ENCODE data around the gene NSG1.
"Not testable (repeated sequence)": the region's sequence is repeated elsewhere in the genome, so short reads cannot be mapped to it uniquely, and the experiment has no call there.

The NSG1 gene

DNA sequence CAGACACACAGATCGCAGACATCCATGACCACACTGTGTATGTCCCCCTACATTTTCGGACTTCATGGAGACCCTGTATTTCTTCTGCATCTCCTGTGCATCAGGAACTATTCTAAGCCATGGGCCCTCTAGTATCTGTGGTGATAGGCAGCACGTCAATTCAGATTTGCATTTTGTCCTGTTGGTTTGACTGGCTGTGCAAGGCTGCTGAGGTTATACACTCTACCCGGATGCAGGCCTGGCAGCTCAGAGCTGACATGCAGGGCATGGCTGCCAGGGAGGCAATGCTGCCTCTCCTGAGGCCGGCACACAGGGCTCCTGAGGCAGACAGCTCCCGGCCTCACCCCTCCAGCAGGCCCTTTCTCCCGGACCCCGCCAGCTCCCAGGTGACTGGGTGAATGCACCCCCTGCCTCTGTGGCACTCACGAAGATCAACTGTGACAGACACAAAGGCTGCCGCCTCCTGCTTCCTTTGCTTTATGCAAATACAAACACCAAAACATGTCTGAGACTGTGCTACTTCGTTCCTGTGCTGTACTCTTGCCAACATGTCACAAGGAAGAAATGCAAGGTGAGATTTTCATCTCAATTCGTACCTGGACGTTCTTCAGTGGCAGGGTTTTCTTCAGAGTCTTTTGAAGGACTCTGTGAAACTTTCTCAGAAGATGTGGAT lies 51.0 kb downstream of the NSG1 start:
- DNase-seq: no peak

DNA sequence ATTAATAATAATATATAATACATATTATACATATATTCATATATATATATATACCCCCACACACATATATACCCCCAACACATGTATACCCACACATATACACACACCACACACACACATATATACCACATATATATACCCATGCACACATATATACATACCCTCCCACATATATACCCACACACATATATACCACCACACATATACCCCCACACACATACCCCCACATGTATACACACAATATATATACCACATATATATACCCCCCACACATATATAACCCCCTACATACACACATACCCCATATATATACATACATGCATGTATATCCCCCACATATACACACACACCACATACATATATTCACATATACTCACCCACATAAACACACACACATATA lies 52.0 kb downstream of the NSG1 start:
- no peak for DNase-seq

DNA sequence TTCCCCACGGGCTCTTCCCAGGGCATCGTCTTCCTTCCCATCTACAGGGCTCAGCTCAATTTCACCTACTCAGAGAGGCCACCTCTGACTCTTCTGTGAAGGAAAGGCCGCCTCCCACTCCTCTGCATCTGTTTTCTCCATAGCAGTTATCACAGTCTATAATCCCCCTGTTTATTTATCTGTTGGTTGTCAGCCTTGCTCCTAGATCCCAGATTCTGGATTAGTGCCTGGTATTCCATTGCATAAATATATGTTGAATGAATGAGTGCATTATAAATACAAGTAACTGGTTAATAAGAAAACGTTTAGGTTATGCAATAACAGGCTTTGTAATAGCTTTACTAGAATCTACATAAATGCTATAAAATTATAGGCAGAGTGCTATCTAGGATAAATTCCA lies 52.9 kb downstream of the NSG1 start:
- no peak for DNase-seq

DNA sequence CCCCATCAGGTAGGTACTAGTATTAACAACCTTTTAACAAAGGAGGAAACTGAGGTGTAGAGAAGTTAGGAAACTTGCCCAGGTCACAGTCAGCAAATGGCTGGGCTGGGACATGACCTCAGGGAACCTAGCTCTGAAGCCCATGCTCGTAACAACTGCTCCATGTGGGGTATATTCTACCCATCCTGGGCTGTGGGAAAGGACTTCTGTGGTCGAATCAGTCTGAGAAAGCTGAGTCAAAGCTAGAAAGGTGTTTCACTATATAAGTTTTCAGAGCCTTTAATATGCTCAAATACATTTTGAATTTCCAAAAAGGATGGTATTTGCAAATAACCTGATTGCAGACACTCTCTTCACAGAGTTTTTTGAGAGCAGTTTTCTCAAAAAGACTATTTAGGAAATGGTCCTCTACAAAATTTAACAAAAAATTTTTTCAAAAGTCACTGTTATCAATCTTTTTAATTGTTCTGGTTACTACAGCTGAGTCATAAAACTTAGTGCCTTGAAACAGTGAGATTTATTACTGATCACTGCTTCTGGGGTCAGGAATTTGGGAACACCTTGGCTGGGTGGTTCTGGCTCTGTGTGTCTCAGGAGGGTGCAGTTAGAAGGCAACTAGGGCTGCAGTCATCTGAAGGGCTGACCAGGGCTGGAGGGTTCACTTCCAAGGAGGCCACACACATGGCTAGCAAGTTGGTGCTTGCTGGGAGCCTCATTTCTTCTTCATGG lies 53.6 kb downstream of the NSG1 start:
- no peak for DNase-seq

DNA sequence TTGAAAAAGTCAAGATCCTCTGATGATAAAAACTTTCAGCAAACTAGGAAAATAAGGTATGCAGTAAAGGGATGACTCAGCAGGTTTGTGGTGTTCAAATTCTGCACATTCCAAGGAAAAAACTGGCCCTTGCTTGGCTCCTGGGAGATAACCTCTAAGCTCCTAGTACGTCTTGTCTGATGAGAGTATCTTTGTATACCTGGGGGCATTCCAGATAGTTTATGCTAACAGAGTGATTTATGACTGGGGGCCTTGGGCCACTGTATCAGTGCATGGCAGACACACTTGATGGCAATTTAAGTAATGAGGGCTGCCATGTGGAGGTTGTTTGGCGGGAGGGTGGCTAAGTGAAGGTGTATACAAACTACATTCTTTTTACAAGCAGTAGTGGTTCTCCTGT lies 56.9 kb downstream of the NSG1 start:
- no peak for DNase-seq

DNA sequence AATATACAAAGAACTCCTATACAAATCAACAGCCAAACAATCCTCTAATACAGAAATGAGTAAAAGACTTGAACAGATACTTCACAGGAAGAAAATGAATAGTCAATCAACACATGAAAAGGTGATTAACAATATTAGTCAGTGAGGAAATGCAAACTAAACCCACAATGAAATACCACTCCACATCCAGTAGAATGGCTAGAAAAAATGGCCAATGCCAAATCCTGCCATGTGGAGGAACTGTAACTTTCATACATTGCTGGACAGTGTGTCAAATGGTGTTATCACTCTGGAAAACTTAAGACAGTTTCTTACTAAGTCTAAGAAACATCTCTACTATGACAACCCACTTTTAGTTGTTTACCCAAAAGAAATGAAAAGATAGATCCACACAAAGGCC lies 59.5 kb downstream of the NSG1 start:
- DNase-seq: no peak

DNA sequence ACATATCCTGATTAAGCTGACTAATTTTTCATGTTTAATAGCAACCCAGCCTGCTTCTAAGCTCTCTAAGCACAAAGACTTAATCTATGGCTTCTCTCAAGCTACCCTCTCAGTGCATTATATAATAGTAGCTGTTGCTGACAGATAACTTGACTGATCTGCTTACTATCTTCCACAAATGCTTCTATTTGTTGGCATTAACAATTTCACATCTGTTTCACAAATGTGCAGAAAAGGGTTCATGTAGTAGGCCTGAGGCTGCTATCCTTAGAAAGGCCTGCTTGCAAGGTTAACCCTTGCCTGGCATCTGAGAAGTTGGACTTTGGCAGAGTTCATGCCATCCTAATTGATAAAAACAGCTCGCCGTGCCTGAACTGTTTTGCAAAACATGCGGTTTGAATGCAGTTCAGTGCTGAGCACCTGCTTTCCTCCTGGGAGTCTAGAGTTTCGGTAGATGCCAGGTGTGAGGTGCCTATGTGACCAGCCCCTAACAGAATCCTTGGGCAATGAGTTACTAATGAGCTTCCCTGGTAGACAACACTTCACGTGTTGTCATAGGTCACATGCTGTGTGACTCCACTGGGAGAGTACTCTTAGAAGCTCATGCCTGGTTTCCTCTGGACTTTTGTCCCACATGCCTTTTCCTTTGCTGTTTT lies 68.4 kb downstream of the NSG1 start:
- DNase-seq: no peak

DNA sequence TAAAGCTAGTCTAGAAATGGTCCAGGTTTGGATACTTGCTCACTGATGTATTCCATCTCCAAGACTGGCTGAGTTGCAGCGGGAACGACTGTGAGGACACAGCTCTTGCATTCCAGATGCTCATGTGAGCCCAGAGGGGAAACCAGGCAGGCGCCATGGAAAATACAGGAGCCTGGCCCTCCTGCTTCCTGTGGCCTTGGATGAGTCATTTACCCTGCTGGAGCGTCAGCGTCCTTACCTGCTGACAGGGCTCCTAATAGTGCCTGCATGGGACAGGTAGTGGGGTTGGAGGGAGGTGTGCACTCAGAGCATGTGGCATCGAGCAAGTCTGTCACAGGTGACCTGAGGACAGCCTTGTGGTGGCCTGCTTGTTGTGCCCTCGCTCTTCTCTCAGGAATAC lies 69.4 kb downstream of the NSG1 start:
- no peak for DNase-seq

DNA sequence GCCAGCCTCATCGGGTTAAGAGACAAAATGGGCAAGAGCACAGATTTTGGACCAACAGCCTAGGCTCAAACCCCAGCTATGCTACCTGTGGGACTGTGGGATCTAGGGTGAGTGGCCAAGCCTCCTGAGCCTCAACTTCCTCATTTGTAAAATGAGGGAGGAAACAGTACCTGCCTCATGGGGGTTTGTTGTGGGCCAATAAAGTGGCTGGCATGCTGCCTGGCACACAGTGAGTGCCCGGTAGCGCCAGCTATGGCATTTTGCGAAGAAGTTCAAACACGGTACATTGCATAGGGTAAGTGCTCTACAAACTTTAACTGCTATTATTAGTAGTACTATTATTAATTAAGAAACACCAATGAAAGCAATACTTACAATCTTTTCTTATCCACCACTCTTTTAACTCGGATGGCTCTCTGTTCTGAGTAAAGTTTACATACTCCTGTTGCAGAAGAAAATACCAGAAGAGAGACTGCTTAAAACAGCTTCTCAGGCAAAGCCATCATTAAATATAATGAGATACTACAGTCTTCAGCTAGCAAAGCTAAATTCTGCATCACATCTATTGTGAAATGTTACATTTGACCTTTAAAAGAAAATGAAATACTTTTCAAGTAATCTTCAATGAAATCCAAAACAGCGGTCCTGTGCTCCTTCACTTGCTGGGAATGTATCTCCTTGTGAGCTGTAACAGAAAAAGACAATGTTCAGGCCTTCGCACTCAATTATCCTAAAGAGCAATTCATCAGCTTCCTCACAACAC lies 70.1 kb downstream of the NSG1 start:
- DNase-seq: no peak

DNA sequence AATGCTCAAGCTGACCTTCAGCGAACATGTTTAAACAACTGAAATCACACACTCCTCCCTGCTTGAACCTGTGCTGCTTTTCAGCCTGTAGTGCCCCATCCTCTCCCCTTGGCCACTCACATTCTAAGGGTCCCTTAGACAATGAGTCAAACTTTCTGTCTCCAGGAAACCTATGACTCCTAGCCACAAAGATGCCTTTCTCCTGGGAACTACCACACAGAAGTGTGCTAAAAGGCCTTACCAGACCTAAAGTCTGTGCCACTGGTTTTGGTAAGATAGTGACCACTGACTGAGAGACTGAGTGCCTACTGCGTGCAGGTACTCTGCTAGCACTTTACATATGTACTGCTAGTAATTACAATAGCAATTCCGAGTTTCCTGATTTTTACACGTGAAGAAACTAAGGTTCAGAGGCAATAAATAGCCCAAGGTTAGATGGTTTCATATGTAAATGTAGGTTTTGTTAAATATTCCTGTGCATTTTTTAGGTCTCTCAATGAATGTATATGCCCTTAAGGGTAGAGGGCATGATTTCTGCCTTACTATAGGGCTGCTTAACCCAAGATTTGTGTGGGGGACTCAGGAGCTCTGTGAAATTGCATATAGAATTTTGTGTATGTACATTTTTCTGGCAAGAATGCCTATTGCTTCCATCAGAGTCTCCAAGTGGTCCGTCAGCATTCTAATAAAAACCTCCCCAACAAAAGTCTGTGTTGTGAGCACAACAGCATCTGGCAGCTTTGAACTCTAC lies 71.1 kb downstream of the NSG1 start:
- DNase-seq: no peak

DNA sequence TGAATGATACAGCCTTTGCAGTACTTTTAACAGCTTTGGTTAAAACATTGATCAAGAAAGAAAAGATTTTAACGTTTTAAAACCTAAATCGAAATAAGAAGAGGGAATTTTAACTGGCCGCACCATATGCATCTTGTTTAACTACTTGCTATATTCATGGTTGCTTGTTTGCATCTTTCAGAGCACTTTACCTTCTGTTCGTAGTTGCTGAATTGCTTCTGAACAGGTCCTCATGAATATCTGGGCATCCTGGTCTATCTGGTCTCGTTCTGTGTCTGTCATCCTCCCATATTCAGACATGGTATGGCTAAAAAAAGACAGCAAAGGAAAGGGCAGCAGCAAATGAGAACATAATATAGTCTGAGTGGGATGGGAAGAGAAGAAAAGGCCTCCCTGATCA lies 72.3 kb downstream of the NSG1 start:
- no peak for DNase-seq

DNA sequence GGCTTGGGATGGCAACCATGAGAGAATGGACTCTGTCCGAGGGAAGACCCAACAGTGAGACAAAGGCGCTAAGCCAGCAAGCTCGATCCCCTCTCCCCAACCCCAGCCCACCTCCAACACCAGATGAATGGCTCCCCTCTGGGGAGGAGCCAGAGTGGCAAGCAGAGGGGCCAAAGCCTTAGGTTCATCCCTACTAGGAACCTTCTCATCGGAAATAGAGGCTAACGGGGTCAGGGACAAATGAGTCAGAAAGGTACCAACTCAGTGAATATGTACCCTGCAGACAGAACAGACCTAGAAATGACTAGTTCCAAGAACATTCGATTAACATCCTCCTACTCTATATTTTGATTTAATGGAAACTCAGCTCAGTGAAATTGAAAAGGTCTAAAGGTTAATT lies 73.9 kb downstream of the NSG1 start:
- no peak for DNase-seq

DNA sequence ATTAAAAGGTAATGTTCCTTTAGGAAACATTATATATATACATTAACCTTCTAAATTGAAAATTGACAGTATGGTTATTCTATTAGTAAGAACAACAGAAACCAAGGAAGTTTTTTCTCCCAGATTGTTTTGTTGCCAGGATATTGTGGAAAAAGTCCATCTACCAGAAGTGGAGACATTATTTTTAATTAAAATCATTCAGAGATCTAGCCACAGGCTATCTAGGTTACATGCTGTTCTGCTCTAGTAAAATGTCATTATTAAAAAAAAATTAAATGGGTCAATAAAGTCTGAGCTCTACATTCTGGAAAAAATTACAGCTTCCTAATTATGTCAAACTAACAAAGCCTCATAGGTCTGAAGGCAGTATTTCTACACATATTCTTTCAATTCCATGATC lies 74.3 kb downstream of the NSG1 start:
- DNase-seq: no peak

DNA sequence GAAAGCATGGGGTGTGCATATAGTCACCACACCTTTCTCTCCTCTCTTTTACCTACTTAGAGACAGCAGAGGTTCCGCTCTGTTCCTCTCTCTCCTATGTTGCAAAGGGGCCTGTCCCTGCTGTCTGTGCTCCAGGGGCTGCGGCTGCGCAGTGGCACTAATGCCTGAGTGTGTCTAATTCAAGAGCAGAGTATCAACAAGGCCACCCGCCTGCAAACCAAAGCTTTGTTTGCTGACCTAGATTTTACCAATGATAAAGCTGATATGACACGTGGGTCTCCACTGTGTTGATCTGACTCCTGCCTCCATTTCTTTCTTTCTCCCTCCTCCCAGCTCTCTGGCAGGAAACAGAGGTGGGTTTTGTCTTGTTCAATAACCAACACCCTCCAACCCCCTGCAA lies 74.9 kb downstream of the NSG1 start:
- DNase-seq: no peak

DNA sequence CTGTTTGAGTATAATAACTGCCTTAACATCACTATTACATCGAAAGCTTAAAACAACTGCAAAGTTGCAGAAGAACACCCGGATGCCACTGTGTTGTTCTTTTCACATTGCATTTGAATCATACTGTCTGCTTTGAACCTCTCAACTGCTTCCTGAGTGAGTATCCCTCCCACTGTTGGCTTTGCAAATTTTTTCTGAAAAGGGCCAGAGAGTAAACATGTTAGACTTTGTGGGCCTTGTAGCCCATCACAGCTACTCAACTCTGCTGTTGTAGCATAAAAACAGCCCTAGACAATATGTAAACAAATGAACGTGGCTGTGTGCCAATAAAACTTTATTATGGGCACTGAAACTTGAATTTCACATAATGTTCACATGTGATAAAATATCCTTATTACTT lies 76.1 kb downstream of the NSG1 start:
- no peak for DNase-seq

DNA sequence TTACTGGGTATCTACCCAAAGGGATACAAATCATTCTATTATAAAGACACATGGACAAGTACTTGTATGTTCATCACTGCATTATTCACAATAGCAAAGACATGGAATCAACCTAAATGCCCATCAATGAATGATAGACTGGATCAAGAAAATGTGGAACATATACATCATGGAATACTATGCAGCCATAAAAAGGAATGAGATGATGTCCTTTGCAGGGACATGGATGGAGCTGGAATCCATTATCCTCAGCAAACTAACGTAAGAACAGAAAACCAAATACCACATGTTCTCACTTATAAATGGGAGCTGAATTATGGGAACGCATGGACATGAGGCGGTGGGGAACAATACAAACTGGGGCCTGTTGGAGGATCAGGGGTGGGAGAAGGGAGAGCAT lies 78.3 kb downstream of the NSG1 start:
- DNase-seq: not testable (repeated sequence)
